ENCODE measurements around the gene MYH7B. TPM values are rescaled to one million over a fixed set of nuclear protein-coding genes. Genes with fewer than 3 reads are reported as not detected.

The MYH7B gene
- total RNA-seq, 3 donors from 2014 or later = 0.66 to 1.1 (median 0.73) TPM

- DNase-seq (ENCODE audit: low spot score in 2 of 2) = no peak
- TF ChIP-seq, protein P1, sequence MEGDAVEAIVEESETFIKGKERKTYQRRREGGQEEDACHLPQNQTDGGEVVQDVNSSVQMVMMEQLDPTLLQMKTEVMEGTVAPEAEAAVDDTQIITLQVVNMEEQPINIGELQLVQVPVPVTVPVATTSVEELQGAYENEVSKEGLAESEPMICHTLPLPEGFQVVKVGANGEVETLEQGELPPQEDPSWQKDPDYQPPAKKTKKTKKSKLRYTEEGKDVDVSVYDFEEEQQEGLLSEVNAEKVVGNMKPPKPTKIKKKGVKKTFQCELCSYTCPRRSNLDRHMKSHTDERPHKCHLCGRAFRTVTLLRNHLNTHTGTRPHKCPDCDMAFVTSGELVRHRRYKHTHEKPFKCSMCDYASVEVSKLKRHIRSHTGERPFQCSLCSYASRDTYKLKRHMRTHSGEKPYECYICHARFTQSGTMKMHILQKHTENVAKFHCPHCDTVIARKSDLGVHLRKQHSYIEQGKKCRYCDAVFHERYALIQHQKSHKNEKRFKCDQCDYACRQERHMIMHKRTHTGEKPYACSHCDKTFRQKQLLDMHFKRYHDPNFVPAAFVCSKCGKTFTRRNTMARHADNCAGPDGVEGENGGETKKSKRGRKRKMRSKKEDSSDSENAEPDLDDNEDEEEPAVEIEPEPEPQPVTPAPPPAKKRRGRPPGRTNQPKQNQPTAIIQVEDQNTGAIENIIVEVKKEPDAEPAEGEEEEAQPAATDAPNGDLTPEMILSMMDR (IDR thresholded peaks at IDR 0.05) = no peak
- no peak for TF ChIP-seq POLR2A (IDR thresholded peaks at IDR 0.05)
- no peak for TF ChIP-seq POLR2AphosphoS5 (IDR thresholded peaks at IDR 0.05)
- intact Hi-C loops (cut with DNase I; ENCODE audit: low total_unique reads) = no loop called here
- no peak overlapping the region for H3K4me3 ChIP-seq
- no peak overlapping the region for H3K27ac ChIP-seq
- no peaks in the 10 kb centered on the region for H3K27me3 ChIP-seq
- H3K36me3 ChIP-seq = no peaks in the 10 kb centered on the region
- H3K4me1 ChIP-seq = no peaks in the 10 kb centered on the region
- H3K9me3 ChIP-seq = no peaks in the 10 kb centered on the region
Observed at GRCh38 chr20:34967421-34967820, 11.8 kb downstream of the MYH7B start.

- no peak for TF ChIP-seq POLR2AphosphoS5 (IDR thresholded peaks at IDR 0.05)
- no peak for TF ChIP-seq POLR2A (IDR thresholded peaks at IDR 0.05)
- TF ChIP-seq, protein P1 (IDR thresholded peaks at IDR 0.05) = no peak
- DNase-seq (ENCODE audit: low spot score in 2 of 2) = no peak
- H3K36me3 ChIP-seq = no peaks in the 10 kb centered on the region
- H3K4me3 ChIP-seq = no peak overlapping the region
- intact Hi-C loops (cut with DNase I; ENCODE audit: low total_unique reads) = no loop called here
- H3K4me1 ChIP-seq = no peaks in the 10 kb centered on the region
- no peak overlapping the region for H3K27ac ChIP-seq
- no peaks in the 10 kb centered on the region for H3K9me3 ChIP-seq
- H3K27me3 ChIP-seq = no peaks in the 10 kb centered on the region
Observed at GRCh38 chr20:34968042-34968775, 12.5 kb downstream of the MYH7B start.

GRCh38 chr20:34970193-34970840 lies 14.6 kb downstream of the MYH7B start:
- intact Hi-C loops (cut with DNase I; ENCODE audit: low total_unique reads) = no loop called here
- Histone ChIP-seq H3K9me3 (no peaks in the 10 kb centered on the region), H3K4me3 (no peak overlapping the region), H3K27me3 (no peaks in the 10 kb centered on the region), H3K36me3 (no peaks in the 10 kb centered on the region), H3K4me1 (no peaks in the 10 kb centered on the region), H3K27ac (no peak overlapping the region)
- TF ChIP-seq POLR2A (IDR thresholded peaks at IDR 0.05) (no peak), POLR2AphosphoS5 (IDR thresholded peaks at IDR 0.05) (no peak)
- TF ChIP-seq, protein P1 (IDR thresholded peaks at IDR 0.05) = no peak
- DNase-seq (ENCODE audit: low spot score in 2 of 2) = peak in 1 of 2 donors; percentile 15

- TF ChIP-seq POLR2A (IDR thresholded peaks at IDR 0.05) = no peak
- TF ChIP-seq POLR2AphosphoS5 (IDR thresholded peaks at IDR 0.05) = no peak
- TF ChIP-seq, protein P1 (IDR thresholded peaks at IDR 0.05) = no peak
- Histone ChIP-seq H3K4me3 (no peak overlapping the region), H3K27ac (no peak overlapping the region), H3K4me1 (no peaks in the 10 kb centered on the region), H3K9me3 (no peaks in the 10 kb centered on the region), H3K27me3 (no peaks in the 10 kb centered on the region), H3K36me3 (no peaks in the 10 kb centered on the region)
- intact Hi-C loops (cut with DNase I; ENCODE audit: low total_unique reads) = no loop called here
- peak in 1 of 2 donors; percentile 19 for DNase-seq (ENCODE audit: low spot score in 2 of 2)
Observed at GRCh38 chr20:34970846-34971560, 15.3 kb downstream of the MYH7B start.
